NCI-H748 (cell line): ENCODE results near the gene LRIG3.
A peak's percentile ranks its signal among the peaks of the same experiment; 100 is the strongest.
"Not testable (repeated sequence)": the region's sequence is repeated elsewhere in the genome, so short reads cannot be mapped to it uniquely, and the experiment has no call there.

Source experiments
- DNase-seq: peaks from one replicate; lab custom pipeline; 2025; ENCODE audit not compliant: unreplicated experiment; lab: John Stamatoyannopoulos, UW

LRIG3 gene

DNA sequence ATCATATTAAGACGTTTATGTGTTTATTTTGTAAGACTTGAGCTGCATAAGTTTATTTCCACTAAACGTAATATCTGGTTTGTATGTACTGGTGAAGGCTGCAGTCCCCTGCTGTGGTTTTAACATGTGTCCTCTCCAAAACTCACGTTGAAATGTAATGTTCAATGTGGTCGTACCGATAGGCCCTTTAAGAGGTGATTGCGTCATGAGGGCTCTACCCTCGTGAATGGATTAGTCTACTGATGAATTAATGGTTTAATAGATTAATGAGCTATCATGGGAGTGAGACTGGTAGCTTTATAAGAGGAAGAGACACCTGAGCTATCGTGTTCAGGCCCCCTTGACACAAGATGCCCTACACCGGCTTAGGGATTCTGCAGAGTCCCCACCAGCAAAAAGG lies 14.9 kb downstream of the LRIG3 start:
- no peak for DNase-seq

DNA sequence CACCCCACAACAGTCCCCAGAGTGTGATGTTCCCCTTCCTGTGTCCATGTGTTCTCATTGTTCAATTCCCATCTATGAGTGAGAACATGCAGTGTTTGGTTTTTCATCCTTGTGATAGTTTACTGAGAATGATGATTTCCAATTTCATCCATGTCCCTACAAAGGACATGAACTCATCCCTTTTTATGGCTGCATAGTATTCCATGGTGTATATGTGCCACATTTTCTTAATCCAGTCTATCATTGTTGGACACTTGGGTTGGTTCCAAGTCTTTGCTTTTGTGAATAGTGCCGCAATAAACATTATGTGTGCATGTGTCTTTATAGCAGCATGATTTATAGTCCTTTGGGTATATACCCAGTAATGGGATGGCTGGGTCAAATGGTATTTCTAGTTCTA lies 17.6 kb downstream of the LRIG3 start:
- not testable (repeated sequence) for DNase-seq

DNA sequence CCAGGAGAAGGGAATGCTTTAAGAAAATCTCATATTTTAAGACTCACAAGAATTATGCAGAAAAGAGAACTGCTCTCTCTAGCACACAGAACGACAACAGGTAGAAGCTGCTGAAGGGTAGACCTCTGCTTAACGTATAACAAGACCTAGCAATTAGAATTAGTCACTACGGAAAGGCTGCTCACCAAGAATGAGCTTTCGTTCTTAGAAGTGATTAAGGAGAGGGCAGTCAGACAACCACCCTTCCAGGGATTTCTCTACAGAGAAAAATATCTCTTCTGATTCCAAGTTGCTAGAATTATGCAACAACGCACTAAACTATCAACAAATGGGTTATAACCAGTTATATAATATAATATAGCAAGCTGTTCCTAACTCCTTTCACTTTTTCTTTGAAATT lies 18.6 kb downstream of the LRIG3 start:
- DNase-seq = no peak

DNA sequence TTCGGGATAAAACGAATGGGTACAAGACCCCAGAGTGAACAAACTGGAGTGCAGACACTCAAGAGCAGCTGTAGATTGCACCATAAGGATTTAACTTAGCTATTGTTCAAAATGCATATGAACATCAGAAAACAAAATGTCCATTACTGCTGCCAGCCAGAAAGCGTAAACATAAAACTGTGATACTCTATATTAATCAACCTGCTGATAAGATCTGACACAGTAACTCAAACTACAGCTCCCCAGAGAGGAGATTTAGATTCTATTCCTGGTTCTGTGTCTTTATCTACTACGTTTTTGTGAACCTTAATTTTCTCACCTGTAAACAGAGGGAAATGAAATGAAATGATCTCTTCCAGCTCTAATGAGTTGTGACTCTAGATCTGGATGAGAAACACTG lies 22.3 kb downstream of the LRIG3 start:
- DNase-seq = no peak

DNA sequence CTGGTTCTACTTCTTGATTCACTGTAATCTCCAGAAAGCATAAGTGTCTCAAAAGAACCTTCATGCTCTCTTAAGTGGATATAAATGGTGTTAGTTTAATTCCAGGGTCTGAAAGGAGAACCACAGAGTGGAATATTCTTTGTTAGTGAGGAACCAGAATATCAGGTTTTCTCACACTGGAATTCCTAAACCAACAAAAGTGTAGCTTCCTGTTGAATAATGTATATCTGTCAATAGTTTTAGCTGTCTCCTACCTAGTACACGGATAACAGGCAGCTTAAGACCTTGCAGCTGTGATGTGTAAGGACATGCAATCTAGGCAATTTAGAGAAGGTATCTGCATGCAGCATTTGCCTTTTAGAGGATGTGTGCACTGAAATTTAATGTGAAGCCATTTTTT lies 24.0 kb downstream of the LRIG3 start:
- DNase-seq = peak; percentile 82

DNA sequence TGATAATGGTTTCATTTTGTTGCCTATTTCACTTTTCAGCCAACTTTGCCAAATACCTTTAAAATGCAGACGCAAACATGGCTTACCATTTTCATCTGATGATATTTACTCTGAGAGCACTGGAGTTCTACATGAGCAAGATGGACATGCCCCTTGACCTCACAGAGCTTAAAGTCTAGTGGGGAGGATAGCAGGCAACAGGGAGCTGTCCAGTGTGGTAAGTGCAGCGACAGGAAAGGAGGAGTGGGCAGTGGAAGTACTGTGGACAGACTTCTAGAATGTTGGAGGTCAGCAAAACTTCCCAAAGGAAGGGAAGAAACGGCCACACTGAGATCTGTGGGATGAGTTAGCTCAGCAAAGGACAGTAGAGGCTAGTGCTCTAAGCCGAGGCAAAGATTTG lies 25.3 kb downstream of the LRIG3 start:
- no peak for DNase-seq

DNA sequence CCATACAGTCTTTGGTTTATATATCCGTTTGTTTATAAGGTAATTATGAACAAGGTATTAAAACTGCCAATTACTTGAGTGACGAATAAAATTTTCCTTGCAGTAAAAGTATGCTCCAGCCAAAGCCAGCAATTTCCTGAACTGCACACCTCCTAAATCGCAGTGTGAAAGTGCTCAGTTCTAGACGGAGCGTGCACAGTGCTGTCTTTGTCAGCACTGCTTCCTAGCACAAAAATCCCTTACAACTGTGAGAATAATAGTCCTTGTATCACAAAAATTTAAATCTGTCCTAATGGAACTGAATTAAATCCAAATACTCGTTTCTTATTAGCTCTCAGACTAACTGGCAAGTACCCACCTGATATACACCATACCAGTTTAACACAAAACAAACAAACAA lies 26.3 kb downstream of the LRIG3 start:
- DNase-seq = no peak

DNA sequence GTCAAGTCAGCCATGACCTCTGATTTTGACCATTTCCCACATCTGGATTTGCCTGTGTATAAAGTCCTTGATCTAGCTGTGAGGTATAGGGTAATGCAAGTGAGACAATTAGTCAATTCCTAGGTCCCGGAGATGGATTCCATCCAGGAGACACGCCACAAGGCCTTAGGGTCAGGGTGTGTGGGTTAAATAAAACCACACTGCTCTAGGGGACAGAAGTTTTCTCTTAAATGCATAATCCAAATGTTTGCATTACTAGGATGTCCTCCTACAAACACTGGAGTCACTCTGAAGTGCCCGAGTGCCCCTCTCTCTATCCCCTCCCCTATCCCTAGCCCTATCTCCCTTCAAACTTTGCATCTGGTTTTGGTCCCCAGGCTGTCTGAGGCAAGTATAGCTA lies 26.8 kb downstream of the LRIG3 start:
- DNase-seq = no peak

DNA sequence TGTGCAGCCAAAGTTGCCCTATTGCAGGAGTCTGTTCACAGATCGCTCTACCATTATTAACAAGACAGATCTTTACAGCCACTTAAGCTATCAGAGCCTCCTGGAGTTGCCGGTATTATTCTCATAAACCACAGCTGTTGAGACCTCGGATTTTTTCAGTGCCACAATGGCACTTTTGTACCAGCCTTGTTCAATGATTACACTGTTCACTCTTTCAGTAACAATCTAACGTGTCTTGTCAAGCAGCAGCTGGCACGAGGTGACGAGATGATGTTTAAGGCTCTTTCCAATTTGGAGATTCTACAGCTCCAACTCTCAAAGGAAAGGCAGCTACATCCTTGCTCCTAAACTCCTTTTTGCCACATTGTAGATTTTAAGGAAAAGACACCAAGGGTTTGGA lies 30.7 kb downstream of the LRIG3 start:
- no peak for DNase-seq

DNA sequence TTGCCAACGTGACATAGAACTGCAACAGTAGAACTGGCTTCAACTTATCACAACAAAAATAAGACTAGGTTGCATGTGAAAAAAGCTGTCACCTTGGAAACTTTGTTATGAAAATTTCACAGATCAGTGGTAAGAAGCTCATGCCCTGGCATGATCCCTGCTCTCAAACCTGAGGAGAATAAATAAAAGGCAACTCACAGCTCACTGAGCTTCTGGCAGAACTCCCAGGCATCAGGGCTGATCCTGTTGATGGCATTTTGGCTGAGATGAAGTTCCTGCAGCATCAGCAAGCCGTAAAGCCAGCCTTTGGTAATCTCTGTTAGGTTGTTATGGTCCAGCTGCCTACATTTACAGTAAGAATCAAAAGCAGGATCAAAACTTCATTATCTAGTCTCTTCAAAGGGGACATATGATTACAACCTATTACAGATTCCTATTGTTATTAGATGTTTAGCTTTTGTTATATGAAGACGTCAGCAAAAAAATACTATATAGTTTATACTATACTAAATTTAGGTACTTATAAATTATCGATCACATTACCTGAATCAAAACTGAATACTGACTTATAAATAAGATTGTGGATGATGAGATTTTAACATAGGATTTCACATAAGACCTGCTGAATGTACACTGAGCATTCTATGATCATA lies 32.0 kb downstream of the LRIG3 start:
- DNase-seq = peak; percentile 71

DNA sequence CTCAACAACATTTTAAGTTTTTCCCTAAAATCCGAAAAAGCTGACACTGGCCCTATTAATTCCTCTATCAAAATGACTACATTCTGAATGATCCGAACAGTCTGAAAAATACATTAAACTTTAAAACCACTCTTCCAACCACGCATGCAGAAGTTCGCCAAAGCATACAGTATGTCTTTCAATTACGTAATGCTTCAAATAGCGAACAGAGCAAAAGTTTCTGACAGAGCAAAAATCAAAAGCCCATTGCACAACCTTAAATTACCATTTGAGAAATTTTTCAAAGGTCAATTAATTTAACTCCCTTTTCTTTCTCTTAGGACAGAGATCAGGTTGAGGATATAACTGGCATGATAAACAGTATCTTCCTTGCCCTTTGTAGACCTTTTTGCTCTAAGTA lies 33.2 kb downstream of the LRIG3 start:
- DNase-seq = no peak

DNA sequence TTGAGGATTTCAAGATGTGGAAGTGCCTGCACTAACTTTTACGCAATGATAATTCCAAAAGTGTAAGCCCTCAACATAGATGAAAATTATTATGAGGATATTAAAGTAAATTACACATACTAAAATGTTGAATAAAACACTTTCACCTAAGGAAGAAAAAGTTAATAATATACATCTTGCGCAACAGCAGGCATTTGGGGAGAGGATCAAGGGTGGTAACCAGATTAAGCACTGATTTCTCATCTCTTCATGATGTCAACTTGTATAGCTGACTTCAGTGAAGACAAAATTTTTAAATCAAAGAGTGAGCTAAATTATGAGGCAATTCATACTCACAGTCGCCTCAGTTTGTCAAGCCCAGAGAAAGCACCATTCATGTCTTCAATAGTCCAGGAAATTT lies 33.8 kb downstream of the LRIG3 start:
- DNase-seq = no peak

DNA sequence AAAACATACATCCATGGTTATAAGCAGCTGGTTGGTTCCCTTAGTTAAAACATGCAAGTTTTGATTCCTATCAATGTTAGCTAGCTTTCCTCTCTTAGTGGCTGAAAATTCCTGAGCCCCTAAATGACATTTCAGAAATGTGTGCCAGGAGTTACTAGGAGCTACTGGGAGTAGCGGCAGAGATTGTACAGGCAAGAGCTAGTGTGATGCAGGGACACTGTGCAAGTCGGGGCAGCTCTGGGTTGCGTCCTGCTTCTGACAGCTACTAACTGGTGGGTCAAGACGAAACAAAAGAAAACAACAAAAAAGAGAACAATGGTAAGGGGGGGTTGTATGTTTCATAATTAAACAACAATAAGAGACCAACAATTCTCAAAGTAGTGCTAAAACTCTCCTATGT lies 35.4 kb downstream of the LRIG3 start:
- no peak for DNase-seq

DNA sequence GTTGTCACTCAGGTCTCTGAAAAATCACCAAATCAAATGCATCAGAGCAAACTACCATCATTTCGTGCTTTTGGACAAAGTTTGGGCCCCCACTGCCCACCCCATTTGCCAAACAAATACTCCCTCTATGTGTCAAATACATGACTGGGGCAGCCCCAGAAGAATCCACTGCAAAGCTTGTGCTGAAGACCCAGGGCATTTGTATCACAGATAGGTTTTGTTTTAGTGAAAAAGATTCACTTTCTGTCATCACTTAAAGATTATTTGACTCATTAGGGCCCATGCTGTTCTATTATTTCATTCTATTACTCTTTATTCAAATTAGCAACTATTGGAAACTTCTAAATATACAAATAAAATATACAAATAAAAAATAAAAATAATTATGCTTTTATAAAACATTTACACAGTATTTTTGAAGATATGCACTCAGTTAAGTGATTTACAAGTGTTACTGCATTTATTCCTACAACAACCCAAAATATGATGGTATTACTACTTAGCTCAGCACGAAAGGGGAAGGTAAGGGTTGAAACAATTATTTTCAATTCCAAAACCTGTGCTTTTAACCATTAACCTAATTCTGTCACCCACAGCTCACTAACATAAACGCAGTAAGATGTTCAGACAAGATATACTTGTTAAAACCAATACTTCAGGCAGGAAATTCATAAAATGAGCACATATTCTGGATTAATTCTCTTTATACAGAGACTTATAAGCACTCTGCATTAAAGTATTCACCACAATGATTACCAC lies 36.5 kb downstream of the LRIG3 start:
- no peak for DNase-seq

DNA sequence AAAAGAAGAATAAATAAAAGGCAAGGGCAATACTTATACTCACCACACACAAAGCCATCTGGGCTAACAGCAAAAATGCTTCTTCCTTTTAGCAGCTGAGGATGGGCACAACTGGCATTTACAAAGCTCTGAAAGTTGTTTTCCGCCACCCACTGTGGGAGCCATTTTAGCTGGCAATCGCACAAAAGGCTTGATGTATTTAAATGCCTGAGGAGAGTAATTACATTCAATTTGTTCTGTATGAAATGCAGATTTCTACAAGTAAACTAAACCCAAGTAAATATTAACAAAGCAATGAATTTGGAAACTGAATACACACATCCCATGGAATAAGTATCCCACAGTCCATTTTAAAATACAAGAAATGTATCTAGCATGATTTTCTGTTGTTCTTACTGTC lies 37.5 kb downstream of the LRIG3 start:
- DNase-seq = peak; percentile 98

DNA sequence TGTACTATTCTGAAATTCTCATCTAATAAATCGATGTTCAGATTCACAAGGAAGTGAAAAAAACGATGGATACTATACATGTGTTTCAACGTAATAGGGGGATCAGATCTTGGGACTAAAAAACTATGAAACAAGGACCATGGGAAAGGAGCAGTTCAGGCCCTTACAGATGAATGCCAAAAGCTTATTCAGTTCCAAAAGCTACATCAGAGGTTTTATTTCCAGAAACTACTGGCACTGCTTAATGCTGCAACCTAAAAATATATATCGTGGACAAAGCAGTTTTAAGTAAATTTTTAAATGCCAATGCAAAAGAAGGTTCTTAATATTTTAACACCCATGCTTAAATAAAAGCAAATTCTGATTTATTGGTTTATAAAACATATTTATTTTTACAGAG lies 38.5 kb downstream of the LRIG3 start:
- DNase-seq = no peak

DNA sequence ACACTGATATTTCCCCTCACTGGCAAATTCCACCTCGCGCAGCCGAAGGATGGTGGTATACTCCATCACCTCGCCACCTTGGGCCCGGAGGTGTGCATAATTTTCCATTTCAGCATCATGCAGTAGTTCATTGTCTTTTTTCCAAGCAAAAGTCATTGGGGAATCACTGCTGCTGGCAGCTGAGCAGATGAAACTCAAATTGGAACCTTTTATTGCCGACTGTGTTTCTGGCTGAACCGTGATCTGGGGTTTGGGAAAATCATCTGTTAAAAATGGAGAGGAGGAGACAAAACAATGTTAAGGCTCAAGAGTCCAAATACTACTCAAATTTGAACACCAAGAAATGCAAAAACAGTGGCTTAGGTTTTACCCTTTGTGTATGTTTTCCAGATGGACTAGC lies 39.7 kb downstream of the LRIG3 start:
- DNase-seq = no peak

DNA sequence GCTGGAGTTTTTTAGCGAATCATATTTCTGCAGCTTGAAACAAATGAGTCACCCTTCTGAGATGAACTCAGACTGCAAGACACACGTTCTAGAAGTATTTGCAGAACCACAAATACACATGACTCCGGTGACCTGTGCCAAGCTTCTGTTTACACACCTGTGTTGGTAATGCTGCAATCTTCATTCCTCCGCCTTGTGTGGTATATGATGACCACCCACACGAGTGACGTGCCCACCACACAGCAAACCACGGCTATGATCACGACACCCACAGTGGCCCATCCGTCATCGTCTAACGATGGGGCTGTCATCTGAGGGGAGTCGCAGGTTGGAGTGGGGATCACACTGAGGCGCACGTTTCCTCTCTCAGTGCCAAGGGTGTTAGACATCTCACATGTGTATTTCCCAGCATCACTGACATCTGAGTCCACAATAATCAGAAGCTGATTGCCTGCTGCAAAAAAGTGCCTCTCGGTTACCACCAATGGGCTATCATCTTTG lies 43.0 kb downstream of the LRIG3 start:
- DNase-seq = peak; percentile 79

DNA sequence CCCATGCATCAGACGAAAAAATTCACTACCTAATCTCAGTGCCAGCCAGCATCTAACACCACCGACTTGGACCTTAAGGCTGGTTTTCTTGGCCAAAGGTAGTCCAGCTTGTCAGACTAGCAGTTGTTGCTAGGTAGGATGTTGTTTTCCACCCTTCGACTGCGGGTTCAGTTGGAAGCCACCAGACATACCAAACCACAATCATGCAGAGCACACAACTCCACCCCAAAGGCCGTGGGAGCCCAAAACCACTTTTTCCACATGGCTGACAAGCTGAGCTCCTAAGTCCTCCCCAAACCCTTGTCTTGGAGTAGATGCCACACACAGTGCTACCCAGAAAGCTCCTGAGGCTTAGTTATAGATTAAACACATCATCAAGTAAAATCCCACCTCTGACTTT lies 46.8 kb downstream of the LRIG3 start:
- DNase-seq = no peak

DNA sequence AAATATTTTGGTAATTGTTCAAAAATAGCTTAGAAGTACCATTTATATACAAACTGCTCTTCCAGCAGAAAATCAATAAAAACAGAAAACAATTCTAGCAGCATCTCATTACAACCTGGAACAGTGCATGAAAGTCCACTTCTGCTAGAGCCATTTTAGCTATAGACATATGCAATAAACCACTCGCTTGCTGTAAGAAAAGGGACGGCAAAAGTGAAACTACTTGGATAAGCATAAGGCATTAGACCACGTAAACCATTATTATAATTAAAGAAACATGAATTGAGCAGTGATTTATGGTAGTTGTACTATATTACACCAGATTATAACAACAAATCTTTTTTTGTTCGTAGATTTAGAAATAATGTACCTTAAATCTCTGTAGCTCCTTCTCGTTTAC lies 48.7 kb downstream of the LRIG3 start:
- DNase-seq = no peak

DNA sequence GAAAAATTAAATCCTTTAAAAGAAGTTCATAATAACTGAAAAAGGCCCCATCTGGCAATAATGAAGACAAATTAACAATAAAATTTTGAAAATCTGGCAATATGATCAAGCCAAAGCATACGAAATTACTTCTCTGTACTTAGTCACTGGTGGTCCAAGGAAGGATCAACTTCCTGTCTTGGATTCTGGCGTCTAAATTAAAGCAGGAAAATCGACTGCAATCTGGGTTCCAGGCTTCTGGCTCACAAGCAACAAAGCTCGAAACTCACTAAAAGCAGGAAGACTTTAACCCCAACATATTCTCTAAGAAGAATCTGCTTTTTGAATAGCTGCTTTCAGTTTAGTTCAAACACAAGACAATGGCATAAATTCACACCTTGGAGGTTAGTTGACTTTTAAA lies 49.7 kb downstream of the LRIG3 start:
- DNase-seq = no peak

DNA sequence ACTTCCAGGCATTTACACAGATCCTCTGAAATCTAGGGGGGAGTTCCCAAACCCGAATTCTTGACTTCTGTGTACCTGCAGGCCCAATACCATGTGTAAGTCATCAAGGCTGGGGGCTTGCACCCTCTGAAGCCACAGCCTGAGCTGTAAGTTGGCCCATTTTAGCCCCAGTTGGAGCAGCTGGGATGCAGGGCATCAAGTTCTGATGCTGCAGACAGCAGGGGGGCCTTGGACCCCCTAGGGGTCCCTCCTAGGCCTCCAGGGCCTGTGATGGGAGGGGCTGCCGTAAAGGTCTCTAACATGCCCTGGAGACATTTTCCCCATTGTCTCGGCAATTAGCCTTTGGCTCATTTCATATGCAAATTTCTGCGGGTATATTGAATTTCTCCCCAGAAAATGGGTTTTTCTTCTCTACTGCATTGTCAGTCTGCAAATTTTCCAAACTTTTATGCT lies 59.5 kb downstream of the LRIG3 start:
- no peak for DNase-seq
